GM19239 (cell line): Measurements from ENCODE around the gene ZNF385C.
A peak's percentile ranks its signal among the peaks of the same experiment; 100 is the strongest.

ENCODE experiments used
- DNase-seq: peaks from one replicate; pipeline ENCODE4 v3.0.0; 2011; ENCODE audit warnings: low spot score; ENCODE audit not compliant: insufficient read length
- FAIRE-seq: peaks from 2 replicates; lab custom pipeline; 2011; peaks lifted over from hg19 to GRCh38; lab: Jason Lieb, UNC

The ZNF385C gene

DNA sequence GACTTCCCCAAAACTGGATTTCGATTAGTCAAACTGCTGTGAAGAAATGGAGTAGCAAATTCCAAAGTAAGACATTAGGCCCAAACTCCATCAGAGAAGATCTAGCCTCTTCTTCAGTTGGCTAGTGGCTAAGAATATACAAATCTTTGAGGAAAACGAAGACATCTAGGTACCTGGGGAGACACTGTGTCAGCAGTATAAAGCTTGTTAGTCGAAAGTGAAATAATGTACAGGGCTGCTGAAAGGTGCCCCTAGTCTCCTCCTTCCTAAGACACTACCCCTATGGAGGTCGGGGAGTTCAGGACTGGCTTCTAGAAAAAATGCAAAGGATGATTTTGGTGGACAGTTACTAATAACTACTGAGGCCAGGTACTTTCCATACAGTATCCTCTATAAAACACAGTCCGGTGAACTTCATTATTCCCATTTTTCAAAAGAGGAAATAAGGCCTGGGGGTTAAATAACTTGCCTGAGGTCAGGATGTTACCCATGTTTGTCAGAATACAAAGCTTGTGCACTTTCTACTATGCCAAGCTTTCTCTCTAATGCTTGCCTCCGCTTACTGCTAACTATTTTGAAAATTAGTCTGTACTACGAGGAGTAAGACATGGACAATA, 96.0 kb downstream of the ZNF385C start:
- no peak for DNase-seq
- no peak for FAIRE-seq

DNA sequence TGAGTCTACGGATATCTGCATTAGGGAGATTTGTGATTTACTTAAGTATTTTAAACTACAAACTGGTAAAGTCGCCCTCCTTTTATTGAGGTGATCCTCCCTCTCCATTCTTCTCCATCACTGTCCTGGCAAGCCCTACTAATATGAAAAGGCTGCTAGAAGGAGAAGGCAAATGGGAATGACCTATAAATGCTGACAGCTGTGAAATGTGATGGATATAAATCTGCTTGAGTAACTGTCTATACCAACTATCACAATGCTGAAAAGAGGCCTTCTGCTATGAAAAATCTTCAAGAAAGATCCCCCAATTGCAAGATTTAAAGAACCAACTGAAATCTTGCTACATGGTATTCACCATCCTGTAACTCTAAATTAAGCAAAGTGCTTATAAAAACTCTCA, 96.5 kb downstream of the ZNF385C start:
- DNase-seq: no peak
- no peak for FAIRE-seq

DNA sequence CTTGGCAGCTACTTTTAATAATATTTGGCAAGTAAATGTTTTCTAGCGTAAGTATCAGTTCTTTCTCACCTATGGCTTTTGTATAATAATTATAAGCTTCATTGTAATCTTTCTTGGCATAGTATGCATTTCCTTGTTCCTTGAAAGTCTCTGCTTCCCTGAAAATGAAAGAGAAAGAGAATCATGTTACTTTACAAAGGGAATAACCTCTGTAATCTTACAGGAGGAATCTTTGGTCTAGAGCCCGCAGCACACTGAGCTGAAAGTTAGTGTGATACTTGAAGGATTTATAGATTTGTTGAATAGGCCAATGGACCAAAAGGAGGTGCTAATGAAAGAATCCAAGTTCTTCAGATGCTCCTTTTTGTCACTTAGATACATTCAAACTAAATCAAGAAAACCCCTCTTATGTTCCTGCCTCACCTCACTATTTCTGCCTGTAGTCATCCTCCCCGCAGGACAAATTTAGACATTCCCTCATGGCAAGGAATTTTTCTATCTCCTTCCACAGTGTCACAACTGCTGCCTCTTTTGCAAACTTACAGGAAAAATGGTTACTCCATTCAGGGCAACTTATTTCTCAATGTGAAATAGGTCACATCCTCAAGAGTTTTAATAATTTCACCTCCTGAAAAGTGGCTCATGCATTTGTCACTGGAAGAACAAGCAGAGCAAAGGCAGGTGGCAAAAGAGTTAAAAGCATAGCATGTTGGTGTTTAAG, 97.7 kb downstream of the ZNF385C start:
- no peak for DNase-seq
- no peak for FAIRE-seq

DNA sequence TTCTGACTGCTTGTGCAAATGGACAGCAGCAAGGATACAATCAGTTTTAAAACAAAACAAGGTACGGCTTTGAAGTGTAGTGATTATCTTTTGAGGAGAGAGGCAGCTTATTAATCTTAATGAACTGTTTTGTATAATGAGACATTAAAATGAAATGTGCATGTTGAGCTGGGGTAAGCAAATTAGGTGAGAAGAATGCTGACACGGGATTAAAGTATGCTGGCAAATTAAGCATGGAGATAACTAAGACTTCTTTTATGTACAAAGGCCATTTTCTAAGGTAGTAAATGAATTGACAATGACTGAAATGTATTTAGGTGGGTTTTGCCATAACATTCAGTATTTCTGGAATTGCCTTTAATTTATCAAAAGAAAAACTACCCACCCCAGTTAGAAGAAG, 99.8 kb downstream of the ZNF385C start:
- no peak for DNase-seq
- FAIRE-seq: no peak

DNA sequence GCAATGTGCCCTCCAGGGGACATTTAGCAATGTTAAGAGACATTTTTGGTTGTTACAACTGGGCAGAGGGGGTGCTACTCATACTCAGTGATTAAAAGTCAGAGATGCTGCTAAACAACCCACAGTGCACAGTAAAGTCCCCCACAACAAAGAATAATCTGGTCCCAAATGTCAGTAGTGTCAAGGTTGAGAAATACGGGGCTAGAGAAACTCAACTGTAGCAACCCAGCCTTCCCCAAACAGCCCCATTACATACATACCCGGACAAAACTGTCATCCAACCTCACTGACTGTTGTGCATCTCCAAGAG, 101.5 kb downstream of the ZNF385C start:
- DNase-seq (no peak), FAIRE-seq (peak; percentile 44)

DNA sequence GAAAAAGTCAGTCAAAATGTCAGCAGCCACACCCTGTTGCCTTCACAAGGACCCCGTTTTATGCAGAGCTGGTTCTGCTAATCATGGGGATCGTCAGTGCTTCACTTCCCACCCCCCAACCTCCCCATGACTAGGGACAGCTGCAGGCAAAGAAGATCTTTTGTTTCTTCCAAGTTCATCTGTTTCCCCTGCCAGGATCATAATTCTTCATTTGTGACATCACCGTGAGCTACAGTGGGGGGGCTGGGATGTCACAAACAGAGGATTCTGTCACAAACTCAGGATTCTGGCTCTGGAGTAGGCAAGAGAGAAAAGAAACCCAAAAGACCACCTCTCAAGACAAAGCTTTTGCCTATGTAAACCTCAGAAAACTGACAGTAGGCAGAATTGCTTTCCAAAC, 105.7 kb downstream of the ZNF385C start:
- DNase-seq (no peak), FAIRE-seq (no peak)

DNA sequence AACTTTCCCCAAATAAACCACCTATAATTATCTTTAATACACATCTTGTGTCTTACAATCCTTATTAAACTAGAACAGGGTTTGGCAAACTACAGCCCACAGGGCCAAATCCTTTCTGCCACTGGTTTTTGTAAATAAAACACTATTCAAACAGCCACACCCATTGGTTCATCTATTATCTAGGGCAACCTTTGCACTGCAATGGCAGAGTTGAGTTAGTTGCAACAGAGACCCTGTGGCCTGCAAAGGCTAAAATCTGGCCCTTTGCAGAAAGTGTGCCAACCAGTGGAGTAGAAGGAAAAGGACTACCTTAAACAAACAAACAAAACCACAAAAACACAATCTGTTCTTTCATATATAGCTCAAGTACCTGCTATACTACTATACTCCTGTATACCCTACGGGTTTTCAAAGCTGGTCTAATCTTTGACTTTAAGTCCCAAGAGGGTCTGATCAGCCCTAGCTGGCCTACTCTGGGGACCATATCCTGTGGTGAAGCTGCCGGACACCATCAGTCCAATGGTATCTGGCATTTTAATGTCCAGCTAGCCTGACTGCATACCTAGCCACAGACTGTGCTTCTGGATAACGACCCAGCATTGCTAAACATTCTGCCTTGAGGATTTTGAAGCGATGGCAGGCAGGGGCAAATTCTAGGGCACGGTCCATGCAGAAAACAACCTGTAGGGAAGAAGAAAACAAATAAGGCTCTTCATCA, 108.4 kb downstream of the ZNF385C start:
- DNase-seq (no peak), FAIRE-seq (no peak)

DNA sequence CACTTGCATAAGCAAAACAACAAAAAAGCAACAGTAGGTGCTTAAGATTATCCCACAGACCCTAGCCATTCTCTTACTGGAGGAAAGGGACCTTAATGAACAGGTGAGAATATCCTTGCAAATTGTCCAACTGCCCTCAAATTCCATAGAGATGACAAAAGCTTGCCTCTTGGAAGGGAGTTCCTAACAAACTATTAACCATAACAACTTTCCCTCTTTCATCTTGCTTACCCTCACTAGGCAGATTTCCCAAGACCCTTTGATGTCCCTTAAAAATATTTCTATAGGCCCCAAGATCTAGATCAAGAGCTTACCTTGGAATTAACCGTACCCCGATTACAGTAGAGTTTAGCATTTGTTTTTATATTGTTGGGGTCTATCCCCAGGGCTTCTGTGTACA, 109.9 kb downstream of the ZNF385C start:
- DNase-seq (no peak), FAIRE-seq (no peak)

DNA sequence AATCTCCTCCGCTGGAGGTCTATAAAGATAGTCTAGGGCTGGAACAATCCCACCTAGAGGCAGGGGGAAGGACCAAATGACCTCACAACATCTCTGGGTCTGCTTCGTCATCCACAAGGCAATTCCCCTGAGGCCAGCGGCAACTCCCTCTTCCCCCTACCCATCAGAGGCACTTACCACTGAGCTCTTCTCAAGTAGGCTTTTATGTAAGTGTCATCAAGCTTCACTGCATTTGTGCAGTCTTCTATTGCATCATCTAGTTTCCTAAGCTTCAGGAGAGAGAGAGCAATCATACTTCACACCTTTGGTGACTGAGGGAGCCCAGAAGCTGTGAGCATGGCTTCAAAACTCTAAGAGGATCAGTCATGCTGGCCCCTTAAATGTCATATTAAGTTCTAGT, 110.6 kb downstream of the ZNF385C start:
- FAIRE-seq (no peak), DNase-seq (no peak)

DNA sequence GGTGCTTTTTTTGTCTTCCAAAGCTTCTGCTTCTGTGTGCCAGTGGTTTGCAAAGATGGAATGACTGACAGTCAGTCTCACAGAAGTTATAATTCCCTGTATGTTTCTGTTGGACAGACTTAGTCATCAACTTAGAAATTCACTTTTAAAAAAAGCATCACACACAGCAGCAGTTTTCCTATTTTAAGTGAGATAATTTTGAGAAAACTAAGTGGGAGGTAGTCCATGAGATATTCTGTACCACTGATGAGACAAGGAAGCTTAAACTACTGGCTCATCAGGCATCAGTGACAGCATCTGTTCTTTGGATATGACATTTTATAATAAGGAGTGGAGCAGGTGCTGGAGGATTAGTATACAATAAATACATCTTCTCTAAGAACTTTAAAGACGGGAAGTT, 111.6 kb downstream of the ZNF385C start:
- DNase-seq (no peak), FAIRE-seq (no peak)

DNA sequence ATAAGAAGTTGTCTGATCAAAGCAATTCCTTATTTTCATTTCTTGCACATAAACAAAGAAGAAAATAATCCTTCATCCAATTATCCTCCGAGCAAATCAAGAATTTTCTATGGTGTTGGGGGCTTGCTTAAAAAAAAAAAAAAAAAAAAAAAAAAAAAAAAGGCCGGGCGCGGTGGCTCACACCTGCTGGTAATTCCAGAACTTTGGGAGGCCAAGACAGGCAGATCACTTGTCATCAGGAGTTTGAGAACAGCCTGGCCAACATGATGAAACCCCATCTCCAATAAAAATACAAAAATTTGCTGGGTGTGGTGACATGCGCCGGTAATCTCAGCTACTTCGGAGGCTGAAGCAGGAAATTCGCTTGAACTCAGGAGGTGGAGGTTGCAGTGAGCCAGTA, 112.4 kb downstream of the ZNF385C start:
- DNase-seq (no peak), FAIRE-seq (no peak)

DNA sequence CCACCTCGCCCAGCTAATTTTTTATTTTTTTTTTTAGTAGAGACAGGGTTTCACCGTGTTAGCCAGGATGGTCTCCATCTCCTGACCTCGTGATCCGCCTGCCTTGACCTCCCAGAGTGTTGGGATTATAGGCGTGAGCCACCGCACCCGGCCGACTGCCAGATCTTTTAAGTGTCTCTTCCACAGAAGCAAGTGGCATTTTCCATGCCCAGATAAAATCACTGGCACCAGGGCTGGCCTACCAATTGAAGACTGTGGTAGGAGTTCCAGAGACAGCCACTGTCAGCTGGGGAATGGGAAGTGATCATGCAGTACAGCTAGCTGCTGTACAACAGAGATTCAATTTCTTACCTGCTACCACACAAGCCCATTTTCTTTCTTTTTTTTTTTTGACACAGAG, 113.8 kb downstream of the ZNF385C start:
- DNase-seq (no peak), FAIRE-seq (no peak)

DNA sequence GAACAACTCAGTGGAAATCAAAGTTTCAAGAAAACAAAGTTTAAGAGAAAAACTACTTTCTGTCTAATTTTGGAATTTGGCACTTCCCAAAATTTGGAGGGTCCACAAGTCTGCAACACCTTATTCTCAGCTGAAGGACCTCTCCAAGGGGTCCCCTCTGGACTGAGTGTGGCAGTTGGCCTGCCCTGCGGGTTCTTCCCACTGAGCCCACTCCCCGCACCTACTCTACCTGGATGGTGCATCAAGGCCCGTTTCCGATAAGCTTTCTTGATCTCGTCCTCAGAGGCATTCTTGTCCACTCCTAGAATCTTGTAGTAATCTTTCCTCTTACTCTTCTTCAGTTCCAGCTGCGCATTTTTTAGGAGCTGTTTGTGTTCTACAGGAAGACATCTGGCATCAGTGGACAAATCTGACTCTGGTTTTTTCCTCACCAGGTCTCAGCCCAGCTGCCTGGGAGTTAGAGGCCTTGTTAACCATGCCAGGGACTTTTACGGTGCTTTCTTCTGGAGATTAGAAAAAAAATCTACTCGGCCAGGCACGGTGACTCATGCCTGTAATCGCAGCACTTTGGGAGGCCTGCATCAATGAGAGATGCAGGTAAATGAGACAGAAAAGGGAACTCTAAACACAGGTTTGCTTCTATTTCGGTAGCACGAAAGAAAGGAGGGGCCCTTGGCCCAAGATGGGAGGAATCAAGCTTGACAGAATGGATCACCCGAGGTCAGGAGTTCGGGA, 116.1 kb downstream of the ZNF385C start:
- DNase-seq (no peak), FAIRE-seq (no peak)

DNA sequence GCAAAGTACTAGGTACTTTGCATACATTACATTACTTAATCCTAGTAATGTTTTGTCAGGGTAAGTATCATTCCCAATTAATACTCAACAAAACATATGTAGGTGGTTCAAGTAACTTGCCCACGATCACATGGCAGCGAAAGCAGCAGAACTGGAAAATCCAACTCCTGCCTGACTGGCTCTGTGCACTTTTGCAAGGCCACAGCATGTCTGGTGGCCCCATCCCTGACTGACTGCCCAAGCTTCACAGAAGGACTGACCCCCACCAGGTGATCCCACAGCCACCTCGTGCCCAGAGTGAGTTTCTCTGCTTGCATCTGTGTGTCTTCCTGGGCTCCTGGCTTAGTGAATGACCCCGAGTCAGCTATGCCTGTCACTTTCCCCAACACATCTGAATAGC, 120.3 kb downstream of the ZNF385C start:
- no peak for FAIRE-seq
- DNase-seq: no peak

DNA sequence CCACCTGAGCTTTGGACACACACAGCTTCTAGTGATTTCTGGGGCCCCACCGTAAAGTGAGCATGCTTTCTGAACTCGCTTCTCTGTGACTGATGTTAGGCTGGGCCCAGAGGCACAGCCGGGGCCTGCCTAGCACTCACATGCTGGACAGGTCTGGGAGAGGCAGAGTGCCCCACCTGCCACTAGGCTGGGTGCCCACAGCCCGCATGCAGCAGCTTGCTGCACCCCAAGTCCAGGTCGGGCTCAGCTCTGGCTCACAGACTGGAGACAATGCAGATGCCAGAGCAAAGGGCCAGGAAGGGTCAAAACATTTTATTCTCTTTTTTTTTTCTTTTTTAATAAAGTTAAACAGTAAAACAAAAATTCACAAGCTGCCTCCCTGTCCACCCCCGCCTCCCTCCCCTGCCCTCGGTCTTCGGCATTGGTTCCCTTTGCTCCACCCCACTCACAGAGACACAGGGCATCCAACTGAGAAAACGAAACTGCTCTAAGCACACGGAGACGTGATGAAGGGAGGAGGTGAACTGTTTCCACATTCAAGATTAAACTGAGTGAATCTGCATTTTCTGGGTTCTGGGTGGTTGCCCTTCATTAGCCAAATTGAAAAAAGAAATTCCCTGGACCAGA, 122.0 kb downstream of the ZNF385C start:
- DNase-seq (no peak), FAIRE-seq (no peak)
